Testis (tissue), 2 donors: ENCODE measurements around the gene TCERG1L.

Source experiments
- POLR2A ChIP-seq: fragments of 450-650 bp; IDR thresholded peaks from one replicate; pipeline ENCODE4 v1.6.1; 2017; ENCODE audit warnings: antibody characterized with exemption, mild to moderate bottlenecking, moderate library complexity
- TF ChIP-seq, protein P1 (sequence below), 3 experiments: fragments of 450-650 bp in 2 of 3; fragments of 200-600 bp in 1 of 3; sonication (generic) in 1 of 3; IDR thresholded peaks; one replicate each; pipeline ENCODE4 v1.5.1; 2016 to 2019; ENCODE audit warnings: antibody characterized with exemption in 3 of 3, mild to moderate bottlenecking in 2 of 3, moderate library complexity in 1 of 3

DNA sequence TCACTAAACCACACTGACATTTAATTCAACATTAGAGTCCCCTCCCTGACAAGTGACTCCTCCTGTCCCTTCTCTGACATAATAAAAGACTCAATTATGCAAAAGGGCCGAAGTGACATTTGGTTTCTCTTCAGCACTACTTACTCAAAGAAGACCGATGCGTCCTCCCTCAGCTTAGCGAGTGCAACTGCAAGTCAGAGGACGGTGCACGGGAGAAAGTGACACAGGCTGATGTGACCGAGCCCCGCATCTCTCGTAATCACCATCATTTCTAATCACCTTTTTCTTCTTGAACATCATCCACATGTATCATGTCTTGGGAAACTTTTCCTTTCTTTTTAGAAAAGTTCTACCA, 155.7 kb downstream of the TCERG1L start:
- TF ChIP-seq, protein P1, sequence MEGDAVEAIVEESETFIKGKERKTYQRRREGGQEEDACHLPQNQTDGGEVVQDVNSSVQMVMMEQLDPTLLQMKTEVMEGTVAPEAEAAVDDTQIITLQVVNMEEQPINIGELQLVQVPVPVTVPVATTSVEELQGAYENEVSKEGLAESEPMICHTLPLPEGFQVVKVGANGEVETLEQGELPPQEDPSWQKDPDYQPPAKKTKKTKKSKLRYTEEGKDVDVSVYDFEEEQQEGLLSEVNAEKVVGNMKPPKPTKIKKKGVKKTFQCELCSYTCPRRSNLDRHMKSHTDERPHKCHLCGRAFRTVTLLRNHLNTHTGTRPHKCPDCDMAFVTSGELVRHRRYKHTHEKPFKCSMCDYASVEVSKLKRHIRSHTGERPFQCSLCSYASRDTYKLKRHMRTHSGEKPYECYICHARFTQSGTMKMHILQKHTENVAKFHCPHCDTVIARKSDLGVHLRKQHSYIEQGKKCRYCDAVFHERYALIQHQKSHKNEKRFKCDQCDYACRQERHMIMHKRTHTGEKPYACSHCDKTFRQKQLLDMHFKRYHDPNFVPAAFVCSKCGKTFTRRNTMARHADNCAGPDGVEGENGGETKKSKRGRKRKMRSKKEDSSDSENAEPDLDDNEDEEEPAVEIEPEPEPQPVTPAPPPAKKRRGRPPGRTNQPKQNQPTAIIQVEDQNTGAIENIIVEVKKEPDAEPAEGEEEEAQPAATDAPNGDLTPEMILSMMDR (IDR thresholded peaks at IDR 0.05): no peak
- no peak for TF ChIP-seq POLR2A
